Activated naive CD8-positive, alpha-beta T cell treated with anti-CD3 and anti-CD28 coated beads, Interleukin-2, amount 50 U/mL, for 24 hours (primary cell): ENCODE data around the gene TRIM62.

Source experiments
- ATAC-seq: fragments of 150-1000 bp; cut with Tn5 transposase; one replicate; pipeline ENCODE4 v1.10.0; 2021
- DNase-seq: peaks from one replicate; pipeline ENCODE4 v3.0.0; 2021
- H3K27ac Mint-ChIP-seq: one replicate; pipeline ENCODE4 v1.8.0; 2021; ENCODE audit warnings: mild to moderate bottlenecking, mixed read lengths
- H3K27me3 Mint-ChIP-seq: one replicate; pipeline ENCODE4 v1.8.0; 2021; ENCODE audit warnings: mixed read lengths
- H3K36me3 Mint-ChIP-seq: one replicate; pipeline ENCODE4 v1.8.0; 2021; ENCODE audit warnings: low read depth, mixed read lengths
- H3K4me1 Mint-ChIP-seq: one replicate; pipeline ENCODE4 v1.8.0; 2021; ENCODE audit warnings: mixed read lengths
- H3K4me3 Mint-ChIP-seq: one replicate; pipeline ENCODE4 v1.8.0; 2021; ENCODE audit warnings: mild to moderate bottlenecking, moderate library complexity, mixed read lengths
- H3K9me3 Mint-ChIP-seq: one replicate; pipeline ENCODE4 v1.8.0; 2021; ENCODE audit warnings: mixed read lengths

The TRIM62 gene

GRCh38 chr1:33188572-33189275, 6.9 kb upstream of the TRIM62 start:
- DNase-seq (no peak), ATAC-seq (no peak)
- H3K9me3 Mint-ChIP-seq, result no peaks in the 10 kb centered on the region
- peaks cover 21% of the 10 kb centered on the region for H3K27me3 Mint-ChIP-seq
- no peak overlapping the region for H3K27ac Mint-ChIP-seq
- H3K36me3 Mint-ChIP-seq, result no peaks in the 10 kb centered on the region
- no peak overlapping the region for H3K4me3 Mint-ChIP-seq
- H3K4me1 Mint-ChIP-seq, result peaks cover 5% of the 10 kb centered on the region

- Mint-ChIP-seq H3K27ac (no peak overlapping the region), H3K9me3 (no peaks in the 10 kb centered on the region), H3K27me3 (peaks cover 19% of the 10 kb centered on the region), H3K36me3 (no peaks in the 10 kb centered on the region), H3K4me3 (no peak overlapping the region), H3K4me1 (peaks cover 16% of the 10 kb centered on the region)
- DNase-seq (no peak), ATAC-seq (no peak)
Measured at GRCh38 chr1:33186936-33187335, 5.1 kb upstream of the TRIM62 start.

GRCh38 chr1:33185541-33185940, 3.7 kb upstream of the TRIM62 start:
- Mint-ChIP-seq H3K9me3 (no peaks in the 10 kb centered on the region), H3K4me1 (peaks cover 15% of the 10 kb centered on the region), H3K4me3 (no peak overlapping the region), H3K27me3 (peaks cover 17% of the 10 kb centered on the region), H3K27ac (no peak overlapping the region), H3K36me3 (no peaks in the 10 kb centered on the region)
- no peak for ATAC-seq
- no peak for DNase-seq

GRCh38 chr1:33183306-33183705, 1.5 kb upstream of the TRIM62 start:
- Mint-ChIP-seq H3K27me3 (peaks cover 17% of the 10 kb centered on the region), H3K9me3 (no peaks in the 10 kb centered on the region), H3K4me1 (peaks cover 19% of the 10 kb centered on the region), H3K27ac (no peak overlapping the region), H3K4me3 (no peak overlapping the region), H3K36me3 (no peaks in the 10 kb centered on the region)
- DNase-seq, result no peak
- no peak for ATAC-seq

GRCh38 chr1:33182896-33183295, 1.1 kb upstream of the TRIM62 start:
- H3K27ac Mint-ChIP-seq, result no peak overlapping the region
- no peaks in the 10 kb centered on the region for H3K9me3 Mint-ChIP-seq
- peaks cover 19% of the 10 kb centered on the region for H3K4me1 Mint-ChIP-seq
- no peaks in the 10 kb centered on the region for H3K36me3 Mint-ChIP-seq
- H3K4me3 Mint-ChIP-seq, result no peak overlapping the region
- DNase-seq (no peak), ATAC-seq (no peak)
- peaks cover 17% of the 10 kb centered on the region for H3K27me3 Mint-ChIP-seq

- Mint-ChIP-seq H3K4me1 (peaks cover 19% of the 10 kb centered on the region), H3K4me3 (peak overlapping the region; percentile 79), H3K27me3 (peaks cover 17% of the 10 kb centered on the region), H3K27ac (no peak overlapping the region), H3K36me3 (no peaks in the 10 kb centered on the region), H3K9me3 (no peaks in the 10 kb centered on the region)
- no peak for DNase-seq
- no peak for ATAC-seq
Measured at GRCh38 chr1:33182401-33182841, 578 bp upstream of the TRIM62 start.

- Mint-ChIP-seq H3K27me3 (peaks cover 17% of the 10 kb centered on the region), H3K9me3 (no peaks in the 10 kb centered on the region), H3K27ac (peak overlapping the region; percentile 39), H3K36me3 (no peaks in the 10 kb centered on the region), H3K4me1 (peaks cover 19% of the 10 kb centered on the region), H3K4me3 (peak overlapping the region; percentile 79)
- ATAC-seq (peak; percentile 89), DNase-seq (peak; percentile 40)
Measured at GRCh38 chr1:33180911-33181890, 642 bp downstream of the TRIM62 start.

GRCh38 chr1:33180226-33180910, 1.5 kb downstream of the TRIM62 start:
- peak; percentile 1 for ATAC-seq
- Mint-ChIP-seq H3K4me1 (peaks cover 19% of the 10 kb centered on the region), H3K9me3 (no peaks in the 10 kb centered on the region), H3K27me3 (peaks cover 14% of the 10 kb centered on the region), H3K4me3 (peak overlapping the region; percentile 79), H3K36me3 (no peaks in the 10 kb centered on the region), H3K27ac (peak overlapping the region; percentile 35)
- DNase-seq, result peak; percentile 82

GRCh38 chr1:33178836-33179439, 2.9 kb downstream of the TRIM62 start:
- H3K36me3 Mint-ChIP-seq, result no peaks in the 10 kb centered on the region
- no peak overlapping the region for H3K4me3 Mint-ChIP-seq
- ATAC-seq, result no peak
- H3K4me1 Mint-ChIP-seq, result peaks cover 19% of the 10 kb centered on the region
- H3K9me3 Mint-ChIP-seq, result no peaks in the 10 kb centered on the region
- no peak overlapping the region for H3K27ac Mint-ChIP-seq
- peaks cover 7% of the 10 kb centered on the region for H3K27me3 Mint-ChIP-seq
- no peak for DNase-seq

- H3K27ac Mint-ChIP-seq, result no peak overlapping the region
- H3K4me3 Mint-ChIP-seq, result no peak overlapping the region
- no peak for DNase-seq
Measured at GRCh38 chr1:33177996-33178540, 3.8 kb downstream of the TRIM62 start.

GRCh38 chr1:33176887-33177286, 5.0 kb downstream of the TRIM62 start:
- Mint-ChIP-seq H3K27ac (no peak overlapping the region), H3K9me3 (no peaks in the 10 kb centered on the region), H3K4me3 (no peak overlapping the region), H3K36me3 (no peaks in the 10 kb centered on the region), H3K4me1 (peaks cover 8% of the 10 kb centered on the region), H3K27me3 (no peaks in the 10 kb centered on the region)
- ATAC-seq, result no peak
- no peak for DNase-seq

More at GRCh38 chr1:33177996-33178540, 3.8 kb downstream of the TRIM62 start:
- no peak for ATAC-seq
- peaks cover 3% of the 10 kb centered on the region for H3K27me3 Mint-ChIP-seq
- H3K36me3 Mint-ChIP-seq, result no peaks in the 10 kb centered on the region
- H3K9me3 Mint-ChIP-seq, result no peaks in the 10 kb centered on the region
- H3K4me1 Mint-ChIP-seq, result peaks cover 18% of the 10 kb centered on the region

- Mint-ChIP-seq H3K36me3 (no peaks in the 10 kb centered on the region), H3K4me3 (no peak overlapping the region), H3K27ac (no peak overlapping the region), H3K27me3 (no peaks in the 10 kb centered on the region), H3K4me1 (peaks cover 8% of the 10 kb centered on the region), H3K9me3 (no peaks in the 10 kb centered on the region)
- DNase-seq (no peak), ATAC-seq (no peak)
Measured at GRCh38 chr1:33176362-33176850, 5.4 kb downstream of the TRIM62 start.

GRCh38 chr1:33175865-33176264, 6.0 kb downstream of the TRIM62 start:
- Mint-ChIP-seq H3K27ac (no peak overlapping the region), H3K27me3 (no peaks in the 10 kb centered on the region), H3K4me3 (no peak overlapping the region), H3K36me3 (no peaks in the 10 kb centered on the region), H3K4me1 (peaks cover 6% of the 10 kb centered on the region), H3K9me3 (no peaks in the 10 kb centered on the region)
- DNase-seq (no peak), ATAC-seq (no peak)

GRCh38 chr1:33173091-33173490, 8.8 kb downstream of the TRIM62 start:
- DNase-seq (no peak), ATAC-seq (no peak)
- no peaks in the 10 kb centered on the region for H3K4me1 Mint-ChIP-seq
- H3K27me3 Mint-ChIP-seq, result no peaks in the 10 kb centered on the region
- no peaks in the 10 kb centered on the region for H3K9me3 Mint-ChIP-seq
- peaks cover 2% of the 10 kb centered on the region for H3K36me3 Mint-ChIP-seq
- no peak overlapping the region for H3K4me3 Mint-ChIP-seq
- H3K27ac Mint-ChIP-seq, result no peak overlapping the region
